Endodermal cell (in vitro differentiated cells): Measurements from ENCODE around the gene ARHGAP42. TPM values are rescaled to one million over a fixed set of nuclear protein-coding genes. Genes with fewer than 3 reads are reported as not detected.

Source experiments
- DNase-seq: peaks from one replicate; pipeline ENCODE4 v3.0.0-alpha.2; 2017
- H3K27ac ChIP-seq: 2 replicates; pipeline ENCODE4 v1.5.1; 2013; ENCODE audit warnings: mild to moderate bottlenecking, low read depth, low read length, moderate library complexity
- H3K27me3 ChIP-seq: 2 replicates; pipeline ENCODE4 v1.6.1; 2013; ENCODE audit warnings: mild to moderate bottlenecking, low read length, moderate library complexity; ENCODE audit not compliant: insufficient read depth, control insufficient read depth, poor library complexity, severe bottlenecking
- H3K36me3 ChIP-seq: 2 replicates; pipeline ENCODE4 v1.7.0; 2013; ENCODE audit warnings: mild to moderate bottlenecking, low read length, moderate library complexity; ENCODE audit not compliant: control insufficient read depth, insufficient read depth
- H3K4me1 ChIP-seq: one replicate; pipeline ENCODE4 v1.7.0; 2013; ENCODE audit warnings: low read length; ENCODE audit not compliant: control insufficient read depth, insufficient read depth
- H3K4me3 ChIP-seq: 2 replicates; pipeline ENCODE4 v1.5.1; 2013; ENCODE audit warnings: mild to moderate bottlenecking, low read length, moderate library complexity
- H3K9ac ChIP-seq: 2 replicates; pipeline ENCODE4 v1.6.1; 2013; ENCODE audit warnings: mild to moderate bottlenecking, low read length, moderate library complexity; ENCODE audit not compliant: poor library complexity, severe bottlenecking; ENCODE audit errors: extremely low read depth
- H3K9me3 ChIP-seq: 2 replicates; pipeline ENCODE4 v1.6.1; 2013; ENCODE audit warnings: mild to moderate bottlenecking, low read length, moderate library complexity; ENCODE audit not compliant: control insufficient read depth
- H3K27ac Mint-ChIP-seq: 2 replicates; pipeline ENCODE4 v1.8.0; 2020; ENCODE audit warnings: mixed read lengths
- H3K27me3 Mint-ChIP-seq: 2 replicates; pipeline ENCODE4 v1.8.0; 2021; ENCODE audit warnings: mild to moderate bottlenecking, mixed read lengths; ENCODE audit not compliant: insufficient read depth
- H3K36me3 Mint-ChIP-seq: 2 replicates; pipeline ENCODE4 v1.8.0; 2020; ENCODE audit warnings: low read depth, mixed read lengths
- H3K4me1 Mint-ChIP-seq: 2 replicates; pipeline ENCODE4 v1.8.0; 2020; ENCODE audit warnings: mixed read lengths
- H3K4me3 Mint-ChIP-seq: 2 replicates; pipeline ENCODE4 v1.8.0; 2020; ENCODE audit warnings: mild to moderate bottlenecking, moderate library complexity, mixed read lengths
- H3K9me3 Mint-ChIP-seq: 2 replicates; pipeline ENCODE4 v1.8.0; 2020; ENCODE audit warnings: mild to moderate bottlenecking, mixed read lengths
- WGBS, 2 experiments: methylation state at CpG; one replicate each; pipeline versions ENCODE4 v1.1.5 to v1.1.7; 2013; ENCODE audit warnings: missing lambda C conversion rate in 2 of 2, mixed read lengths in 1 of 2; ENCODE audit not compliant: insufficient coverage in 1 of 2, insufficient read length in 1 of 2; 5-methylcytosine and 5-hydroxymethylcytosine counted together
- total RNA-seq, 2 donors: library from RNA; stranded (reverse); fragmentation: NEBNext Ultra II Directional in 1 of 2; extraction: Animal tissue kit (Norgen Biotek cat#: 25700) in 1 of 2; gene quantifications; 2 replicates in 1 of 2; 3 replicates in 1 of 2; pipeline ENCODE4 v1.2.1, GENCODE V29; 2021
- TF ChIP-seq, protein P1 (sequence below): fragments of 200-600 bp; sonication (generic); conservative IDR thresholded peaks from 2 replicates; pipeline ENCODE4 v1.5.0; 2021; ENCODE audit warnings: antibody characterized with exemption, mild to moderate bottlenecking

The ARHGAP42 gene
- total RNA-seq, 2 donors from 2014 or later: 164 to 176 TPM

DNA sequence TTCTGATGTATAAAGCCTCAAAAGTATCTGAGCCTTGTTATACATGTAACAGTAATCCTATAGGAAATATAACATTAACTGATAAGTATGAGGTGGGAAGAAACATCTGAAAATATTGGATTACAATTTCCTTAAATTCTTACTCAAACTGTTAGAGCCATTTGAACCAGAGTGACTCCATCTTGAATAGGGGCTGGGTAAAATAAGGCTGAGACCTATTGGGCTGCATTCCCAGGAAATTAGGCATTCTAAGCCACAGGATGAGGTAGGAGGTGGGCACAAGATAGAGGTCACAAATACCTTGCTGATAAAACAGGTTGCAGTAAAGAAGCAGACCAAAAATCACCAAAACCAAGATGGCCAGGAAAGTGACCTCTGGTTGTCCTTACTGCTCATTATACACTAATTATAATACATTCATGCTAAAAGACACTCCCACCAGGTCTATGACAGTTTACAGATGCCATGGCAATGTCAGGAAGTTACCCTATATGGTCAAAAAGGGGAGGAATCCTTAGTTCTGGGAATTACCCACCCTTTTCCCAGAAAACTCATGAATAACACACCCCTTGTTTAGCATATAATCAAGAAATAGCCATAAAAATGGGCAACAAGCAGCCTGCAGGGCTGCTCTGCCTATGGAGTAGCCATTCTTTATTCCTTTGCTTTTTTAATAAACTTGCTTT is 327.7 kb downstream of the ARHGAP42 start:
- H3K4me3 Mint-ChIP-seq: no peak overlapping the region
- no peak overlapping the region for H3K27ac ChIP-seq
- H3K36me3 ChIP-seq: no peaks in the 10 kb centered on the region
- H3K27me3 ChIP-seq: no peaks in the 10 kb centered on the region
- no peaks in the 10 kb centered on the region for H3K9me3 ChIP-seq
- no peaks in the 10 kb centered on the region for H3K9me3 Mint-ChIP-seq
- TF ChIP-seq, protein P1, sequence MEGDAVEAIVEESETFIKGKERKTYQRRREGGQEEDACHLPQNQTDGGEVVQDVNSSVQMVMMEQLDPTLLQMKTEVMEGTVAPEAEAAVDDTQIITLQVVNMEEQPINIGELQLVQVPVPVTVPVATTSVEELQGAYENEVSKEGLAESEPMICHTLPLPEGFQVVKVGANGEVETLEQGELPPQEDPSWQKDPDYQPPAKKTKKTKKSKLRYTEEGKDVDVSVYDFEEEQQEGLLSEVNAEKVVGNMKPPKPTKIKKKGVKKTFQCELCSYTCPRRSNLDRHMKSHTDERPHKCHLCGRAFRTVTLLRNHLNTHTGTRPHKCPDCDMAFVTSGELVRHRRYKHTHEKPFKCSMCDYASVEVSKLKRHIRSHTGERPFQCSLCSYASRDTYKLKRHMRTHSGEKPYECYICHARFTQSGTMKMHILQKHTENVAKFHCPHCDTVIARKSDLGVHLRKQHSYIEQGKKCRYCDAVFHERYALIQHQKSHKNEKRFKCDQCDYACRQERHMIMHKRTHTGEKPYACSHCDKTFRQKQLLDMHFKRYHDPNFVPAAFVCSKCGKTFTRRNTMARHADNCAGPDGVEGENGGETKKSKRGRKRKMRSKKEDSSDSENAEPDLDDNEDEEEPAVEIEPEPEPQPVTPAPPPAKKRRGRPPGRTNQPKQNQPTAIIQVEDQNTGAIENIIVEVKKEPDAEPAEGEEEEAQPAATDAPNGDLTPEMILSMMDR: no peak
- H3K9ac ChIP-seq: no peak overlapping the region
- H3K4me1 ChIP-seq: no peaks in the 10 kb centered on the region
- DNase-seq: no peak
- H3K27ac Mint-ChIP-seq: no peak overlapping the region
- H3K27me3 Mint-ChIP-seq: no peaks in the 10 kb centered on the region
- no peaks in the 10 kb centered on the region for H3K36me3 Mint-ChIP-seq
- no peak overlapping the region for H3K4me3 ChIP-seq
- peaks cover 4% of the 10 kb centered on the region for H3K4me1 Mint-ChIP-seq

DNA sequence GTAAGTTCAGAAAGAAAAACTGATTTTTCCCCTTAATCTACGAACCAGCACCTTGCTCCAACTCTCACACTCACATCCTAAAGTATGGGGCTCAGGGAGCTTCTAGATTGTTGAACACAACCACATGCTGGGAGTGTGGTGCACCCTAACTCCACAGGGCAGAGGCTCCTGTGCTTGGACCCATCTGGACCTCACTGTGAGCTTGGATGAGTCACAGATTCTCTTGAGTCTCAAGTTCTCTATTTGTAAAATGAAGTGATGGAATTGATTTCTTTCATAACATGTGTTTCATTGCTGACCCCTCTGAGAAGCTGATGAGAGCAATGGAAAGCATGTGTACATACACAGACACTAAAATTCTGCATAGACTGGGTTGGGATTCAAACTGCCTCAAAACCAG is 332.8 kb downstream of the ARHGAP42 start:
- WGBS, 2 experiments: 67% methylated on average over 1 of the region's 1 CpG; no CpG with 5 or more reads in 1 of the 2 experiments
- no peaks in the 10 kb centered on the region for H3K27me3 Mint-ChIP-seq
- no peaks in the 10 kb centered on the region for H3K9me3 Mint-ChIP-seq

DNA sequence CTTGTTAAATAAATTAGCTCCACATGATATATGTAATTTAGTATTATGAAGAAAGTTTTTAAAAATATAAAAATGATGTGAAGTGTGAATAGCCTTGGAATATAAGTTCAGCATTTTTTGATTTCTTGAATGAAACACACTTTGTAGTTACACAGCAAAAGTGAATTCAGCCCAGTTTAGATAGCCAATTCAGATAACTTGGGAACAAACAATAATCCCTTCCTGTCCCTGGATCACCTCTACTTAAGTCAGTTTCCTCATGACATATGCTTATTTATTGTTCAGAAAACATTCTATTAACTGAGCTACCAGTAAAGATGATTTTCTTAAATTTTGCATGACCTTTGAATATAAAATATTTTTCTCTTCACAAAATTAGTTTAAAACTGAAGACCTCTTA is 335.2 kb downstream of the ARHGAP42 start:
- TF ChIP-seq, protein P1: no peak
- no peaks in the 10 kb centered on the region for H3K4me1 ChIP-seq
- H3K27me3 Mint-ChIP-seq: no peaks in the 10 kb centered on the region
- no peaks in the 10 kb centered on the region for H3K27me3 ChIP-seq
- H3K4me3 Mint-ChIP-seq: no peak overlapping the region
- H3K36me3 Mint-ChIP-seq: no peaks in the 10 kb centered on the region
- no peak for DNase-seq
- no peaks in the 10 kb centered on the region for H3K9me3 Mint-ChIP-seq
- H3K9me3 ChIP-seq: no peaks in the 10 kb centered on the region
- H3K27ac ChIP-seq: no peak overlapping the region
- no peak overlapping the region for H3K27ac Mint-ChIP-seq
- no peaks in the 10 kb centered on the region for H3K36me3 ChIP-seq
- no peak overlapping the region for H3K4me3 ChIP-seq
- H3K9ac ChIP-seq: no peak overlapping the region
- H3K4me1 Mint-ChIP-seq: no peaks in the 10 kb centered on the region

More for the DNA sequence above, 332.8 kb downstream of the ARHGAP42 start:
- H3K27me3 ChIP-seq: no peaks in the 10 kb centered on the region
- H3K9me3 ChIP-seq: no peaks in the 10 kb centered on the region
- no peak for DNase-seq
- Mint-ChIP-seq H3K27ac (no peak overlapping the region), H3K4me3 (no peak overlapping the region), H3K36me3 (no peaks in the 10 kb centered on the region), H3K4me1 (no peaks in the 10 kb centered on the region)
- H3K4me3 ChIP-seq: no peak overlapping the region
- H3K36me3 ChIP-seq: no peaks in the 10 kb centered on the region
- TF ChIP-seq, protein P1: no peak
- no peak overlapping the region for H3K9ac ChIP-seq
- no peak overlapping the region for H3K27ac ChIP-seq
- no peaks in the 10 kb centered on the region for H3K4me1 ChIP-seq
